ENCODE results near the gene MAS1. TPM values are rescaled to one million over a fixed set of nuclear protein-coding genes. Genes with fewer than 3 reads are reported as not detected.

The MAS1 gene
- total RNA-seq, 1 experiment from 2014 or later, result not detected

- no peak for DNase-seq (ENCODE audit: low read depth, low spot score)
- in situ Hi-C loops (cut with HindIII; ENCODE audit: low pct_unique_long_range_greater_than_20kb, low sequenced_read_pairs), result no loop called here
Observed at GRCh38 chr6:159876242-159876641, 14.5 kb upstream of the MAS1 start.

GRCh38 chr6:159877256-159877808 lies 13.5 kb upstream of the MAS1 start:
- in situ Hi-C loops (cut with HindIII; ENCODE audit: low pct_unique_long_range_greater_than_20kb, low sequenced_read_pairs), result no loop called here
- no peak for DNase-seq (ENCODE audit: low read depth, low spot score)

DNA sequence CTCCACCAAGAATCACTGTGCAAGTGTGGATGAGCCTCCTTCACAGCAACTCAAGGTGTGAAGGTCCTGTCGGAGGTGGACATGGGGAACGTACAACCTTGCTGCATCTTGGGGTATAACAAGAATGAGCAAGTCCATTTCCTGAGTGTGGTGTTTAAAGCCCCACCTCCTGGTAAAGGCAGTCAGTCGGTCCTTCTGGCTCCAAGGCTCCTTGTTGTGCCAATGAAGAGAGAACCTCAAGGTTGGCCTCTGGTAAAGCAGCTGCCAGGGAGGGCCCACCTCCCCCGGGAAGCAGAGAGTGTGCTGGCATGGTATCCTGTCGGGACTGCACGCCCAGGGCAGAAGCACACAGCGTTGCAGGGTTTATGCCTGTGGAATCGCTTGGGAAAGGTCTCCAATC lies 12.4 kb upstream of the MAS1 start:
- no peak for DNase-seq (ENCODE audit: low read depth, low spot score)
- in situ Hi-C loops (cut with HindIII; ENCODE audit: low pct_unique_long_range_greater_than_20kb, low sequenced_read_pairs), result no loop called here

DNA sequence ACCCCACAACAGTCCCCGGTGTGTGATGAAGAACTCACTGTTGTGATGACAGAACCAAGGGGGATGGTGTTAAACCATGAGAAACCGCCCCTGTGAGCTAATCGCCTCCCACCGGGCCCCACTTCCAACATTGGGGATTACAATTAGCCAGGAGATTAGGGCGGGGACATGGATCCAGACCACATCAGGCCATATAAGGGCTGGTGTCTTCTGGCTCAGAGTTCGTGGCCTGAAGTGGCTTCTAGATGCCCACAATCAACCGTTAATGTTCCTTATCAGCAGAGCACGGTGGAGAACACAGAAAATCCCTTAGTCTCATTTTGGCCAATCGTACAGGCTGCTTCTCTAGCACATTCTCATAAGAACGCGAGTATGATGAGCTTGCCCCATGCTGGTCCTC lies 10.9 kb upstream of the MAS1 start:
- DNase-seq (ENCODE audit: low read depth, low spot score), result no peak
- in situ Hi-C loops (cut with HindIII; ENCODE audit: low pct_unique_long_range_greater_than_20kb, low sequenced_read_pairs), result no loop called here

DNA sequence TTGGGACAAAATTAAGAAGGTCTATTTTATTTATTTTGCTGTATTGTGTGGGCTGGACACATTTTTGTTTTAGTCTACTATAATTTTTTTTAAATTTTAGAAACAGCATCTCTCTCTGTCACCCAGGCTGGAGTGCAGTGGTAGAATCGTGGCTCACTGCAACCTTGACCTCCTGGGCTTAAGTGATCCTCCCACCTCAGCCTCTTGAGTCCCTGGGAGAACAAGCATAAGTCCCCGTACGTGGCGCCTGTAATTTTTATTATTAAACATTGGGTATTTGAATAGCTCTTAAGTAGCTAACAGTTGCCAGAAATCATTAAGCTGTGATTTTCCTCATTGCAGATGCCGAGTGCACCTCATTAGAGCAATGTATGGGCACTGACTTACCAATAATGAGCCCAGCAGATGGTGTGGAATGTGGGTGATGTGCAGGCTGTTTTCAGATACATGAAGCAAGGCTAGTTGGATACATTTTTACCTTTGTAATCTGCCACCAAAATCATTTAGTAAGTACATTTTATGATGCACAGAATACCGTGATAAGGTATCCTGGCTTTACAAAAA lies 10.3 kb upstream of the MAS1 start:
- DNase-seq (ENCODE audit: low read depth, low spot score), result no peak
- in situ Hi-C loops (cut with HindIII; ENCODE audit: low pct_unique_long_range_greater_than_20kb, low sequenced_read_pairs), result no loop called here

DNA sequence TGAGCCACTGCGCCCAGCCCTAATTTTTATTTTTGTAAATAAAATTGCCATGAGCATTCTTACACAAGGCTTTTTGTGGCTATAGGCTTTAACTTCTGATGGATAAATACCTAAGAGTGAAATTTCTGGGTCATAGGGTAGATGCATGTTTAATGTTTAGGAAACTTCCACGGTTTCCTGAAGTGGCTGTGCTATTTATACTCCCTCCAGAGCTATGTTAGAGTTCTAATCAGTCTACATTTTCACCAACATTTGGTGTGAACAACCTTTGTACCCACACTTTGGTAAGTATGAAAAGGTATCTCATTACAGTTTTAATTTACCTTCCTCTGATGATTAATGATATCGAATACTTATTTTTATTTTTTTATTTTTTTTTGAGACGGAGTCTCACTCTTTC lies 6.1 kb upstream of the MAS1 start:
- in situ Hi-C loops (cut with HindIII; ENCODE audit: low pct_unique_long_range_greater_than_20kb, low sequenced_read_pairs), result no loop called here
- no peak for DNase-seq (ENCODE audit: low read depth, low spot score)

DNA sequence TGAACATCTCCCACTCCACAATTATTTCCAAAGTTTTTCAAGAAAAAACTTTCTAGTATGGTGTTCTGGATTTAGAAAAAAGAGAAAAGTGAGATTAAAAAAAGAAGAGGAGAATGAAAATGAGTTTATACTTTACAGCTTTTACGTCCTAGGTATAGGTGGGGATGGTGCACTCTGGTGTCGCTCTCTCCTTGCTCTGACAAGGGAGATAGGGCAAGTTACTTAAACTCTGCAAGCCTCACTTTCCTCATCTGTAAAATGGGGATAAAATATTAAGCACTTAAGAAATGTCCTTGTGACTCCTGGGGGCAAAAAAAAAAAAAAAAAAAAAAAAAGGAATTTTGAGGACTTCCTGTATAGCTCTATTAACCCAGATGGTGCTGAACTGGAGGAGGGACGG lies 4.5 kb upstream of the MAS1 start:
- no peak for DNase-seq (ENCODE audit: low read depth, low spot score)
- in situ Hi-C loops (cut with HindIII; ENCODE audit: low pct_unique_long_range_greater_than_20kb, low sequenced_read_pairs), result no loop called here

- no peak for DNase-seq (ENCODE audit: low read depth, low spot score)
- in situ Hi-C loops (cut with HindIII; ENCODE audit: low pct_unique_long_range_greater_than_20kb, low sequenced_read_pairs), result no loop called here
Observed at GRCh38 chr6:159887146-159887545, 3.6 kb upstream of the MAS1 start.

DNA sequence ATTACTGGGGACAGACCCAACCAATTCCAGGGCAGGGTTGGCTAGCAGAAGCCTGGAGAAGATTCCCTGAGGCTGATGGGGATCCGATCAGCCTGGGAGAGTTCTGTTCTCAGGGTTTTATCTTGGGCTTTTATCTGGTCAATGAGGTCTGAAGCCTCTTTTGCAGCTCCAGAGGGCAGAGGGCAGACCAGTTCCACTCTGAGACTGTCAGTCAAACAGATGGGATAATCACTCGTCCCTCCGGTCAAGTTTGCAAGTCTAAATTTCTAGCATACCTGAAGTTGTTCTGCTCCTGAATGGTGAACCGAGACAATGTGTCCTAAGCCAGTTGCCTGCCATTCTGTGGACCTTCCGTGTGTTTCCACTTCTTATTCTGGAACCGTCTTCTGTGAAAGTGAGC lies 3.0 kb upstream of the MAS1 start:
- in situ Hi-C loops (cut with HindIII; ENCODE audit: low pct_unique_long_range_greater_than_20kb, low sequenced_read_pairs), result no loop called here
- no peak for DNase-seq (ENCODE audit: low read depth, low spot score)

GRCh38 chr6:159890201-159890600 lies 587 bp upstream of the MAS1 start:
- in situ Hi-C loops (cut with HindIII; ENCODE audit: low pct_unique_long_range_greater_than_20kb, low sequenced_read_pairs), result no loop called here

DNA sequence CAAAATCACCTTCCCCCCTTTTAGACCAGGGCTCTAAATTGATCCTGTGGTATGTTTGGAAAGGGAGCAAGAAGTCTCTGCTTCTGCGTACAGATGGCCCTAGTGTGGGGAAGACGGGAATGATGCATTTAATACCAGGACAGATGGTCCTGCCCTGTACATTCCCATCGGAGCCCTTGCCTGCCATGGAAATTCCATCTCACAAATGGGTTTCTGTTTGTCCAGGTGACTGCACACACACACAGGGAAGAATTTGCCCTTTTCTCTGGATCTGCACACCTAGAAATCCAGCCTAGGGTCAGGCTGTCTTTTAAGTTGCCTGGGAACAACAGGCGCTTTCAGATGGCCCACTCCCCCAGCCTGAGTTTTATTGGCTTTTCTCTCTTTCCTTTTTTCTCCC lies 1.3 kb downstream of the MAS1 start:
- in situ Hi-C loops (cut with HindIII; ENCODE audit: low pct_unique_long_range_greater_than_20kb, low sequenced_read_pairs), result no loop called here
- no peak for DNase-seq (ENCODE audit: low read depth, low spot score)

More at GRCh38 chr6:159890201-159890600, 587 bp upstream of the MAS1 start:
- DNase-seq (ENCODE audit: low read depth, low spot score), result no peak

DNA sequence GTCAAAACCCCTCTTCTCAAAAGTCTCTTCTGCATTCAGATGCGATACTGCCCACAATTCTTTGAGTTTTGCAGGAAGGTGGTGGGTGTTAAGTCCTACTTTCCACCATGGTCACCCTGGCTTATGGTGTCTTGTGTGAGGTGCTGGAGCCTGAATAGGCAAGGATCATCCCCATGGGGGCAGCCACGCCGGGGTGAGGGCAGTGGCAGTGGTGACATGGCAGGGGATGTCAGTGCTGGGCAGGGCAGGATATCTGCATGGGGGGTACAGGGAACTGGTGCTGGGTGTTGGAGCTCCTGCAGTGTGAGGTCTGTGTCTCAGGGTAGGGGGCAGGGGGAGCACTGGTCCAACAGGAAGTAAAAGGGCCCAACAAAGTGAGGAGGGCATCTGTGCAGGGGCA lies 2.3 kb downstream of the MAS1 start:
- in situ Hi-C loops (cut with HindIII; ENCODE audit: low pct_unique_long_range_greater_than_20kb, low sequenced_read_pairs), result no loop called here
- DNase-seq (ENCODE audit: low read depth, low spot score), result no peak

- DNase-seq (ENCODE audit: low read depth, low spot score), result no peak
- in situ Hi-C loops (cut with HindIII; ENCODE audit: low pct_unique_long_range_greater_than_20kb, low sequenced_read_pairs), result no loop called here
Observed at GRCh38 chr6:159894991-159895390, 4.2 kb downstream of the MAS1 start.

DNA sequence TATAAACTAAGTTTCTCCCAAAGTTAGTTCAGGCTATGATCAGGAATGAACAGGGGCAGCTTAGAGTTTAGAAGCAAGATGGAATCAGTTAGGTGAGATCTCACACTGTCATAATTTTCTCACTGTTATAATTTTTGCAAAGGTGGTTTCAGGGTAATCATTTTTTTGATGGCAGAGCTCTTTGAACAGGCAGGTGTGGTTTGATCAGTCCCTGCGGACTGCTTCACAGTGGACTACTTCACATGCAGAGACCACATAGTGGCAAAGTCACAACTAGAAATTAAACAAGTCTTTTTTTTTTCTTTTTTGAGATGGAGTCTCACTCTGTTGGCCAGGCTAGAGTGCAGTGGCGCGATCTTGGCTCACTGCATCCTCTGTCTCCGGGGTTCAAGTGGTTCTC lies 6.8 kb downstream of the MAS1 start:
- no peak for DNase-seq (ENCODE audit: low read depth, low spot score)
- in situ Hi-C loops (cut with HindIII; ENCODE audit: low pct_unique_long_range_greater_than_20kb, low sequenced_read_pairs), result no loop called here

- in situ Hi-C loops (cut with HindIII; ENCODE audit: low pct_unique_long_range_greater_than_20kb, low sequenced_read_pairs), result no loop called here
- no peak for DNase-seq (ENCODE audit: low read depth, low spot score)
Observed at GRCh38 chr6:159898519-159898918, 7.7 kb downstream of the MAS1 start.

DNA sequence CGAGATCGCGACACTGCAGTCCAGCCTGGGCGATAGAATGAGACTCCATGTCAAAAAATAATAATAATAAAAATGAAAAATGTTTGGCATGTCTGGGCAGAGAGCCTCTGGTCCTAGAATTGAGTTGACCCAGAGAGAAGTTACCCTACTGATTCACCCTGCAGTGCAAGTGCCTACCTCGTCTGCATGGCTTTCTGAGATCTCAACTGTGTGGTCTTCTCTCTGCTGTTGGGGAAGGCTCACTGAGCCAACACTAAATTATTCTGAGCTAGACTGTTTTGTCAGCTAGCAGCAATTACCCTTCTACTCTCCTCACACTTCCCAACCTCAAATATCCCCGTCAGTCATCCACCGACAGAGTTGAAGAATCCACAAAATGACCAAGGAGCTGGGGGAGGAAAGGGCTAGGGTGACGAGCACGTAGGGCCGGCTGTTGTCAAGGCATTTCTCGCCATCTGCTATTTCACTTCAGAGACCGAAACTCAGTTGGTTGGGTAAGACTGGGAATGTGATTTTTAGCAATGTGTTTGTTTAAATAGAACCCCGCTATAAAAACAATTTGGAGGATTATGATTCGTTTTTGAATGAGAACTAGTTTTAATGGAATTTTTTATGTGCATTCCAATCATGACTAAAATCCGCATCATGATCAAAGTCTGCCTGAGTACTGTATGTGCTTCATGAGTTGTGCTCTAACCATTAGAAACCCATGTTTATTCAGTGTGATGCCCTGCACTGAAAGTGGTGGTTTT lies 9.4 kb downstream of the MAS1 start:
- in situ Hi-C loops (cut with HindIII; ENCODE audit: low pct_unique_long_range_greater_than_20kb, low sequenced_read_pairs), result no loop called here
- no peak for DNase-seq (ENCODE audit: low read depth, low spot score)

DNA sequence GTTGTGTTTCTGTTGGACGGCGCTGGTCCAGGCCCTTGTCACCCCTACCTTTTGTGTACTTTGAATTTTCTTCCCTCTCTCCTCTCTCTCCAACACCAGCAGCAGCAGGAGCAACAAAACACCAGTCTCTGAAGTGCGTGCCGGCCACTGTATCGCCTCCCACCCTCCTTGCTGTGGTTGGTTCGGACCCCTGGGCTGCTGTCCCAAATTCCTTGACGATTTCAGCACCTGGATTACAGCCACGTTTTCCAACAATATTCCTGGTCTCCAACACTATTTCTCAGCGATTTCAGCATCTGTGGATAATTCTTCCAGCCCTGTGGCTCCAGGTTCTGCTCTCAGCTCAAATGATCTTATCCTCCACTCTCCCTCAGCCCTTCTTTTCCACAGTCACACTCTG lies 11.8 kb downstream of the MAS1 start:
- in situ Hi-C loops (cut with HindIII; ENCODE audit: low pct_unique_long_range_greater_than_20kb, low sequenced_read_pairs), result no loop called here
- DNase-seq (ENCODE audit: low read depth, low spot score), result no peak

DNA sequence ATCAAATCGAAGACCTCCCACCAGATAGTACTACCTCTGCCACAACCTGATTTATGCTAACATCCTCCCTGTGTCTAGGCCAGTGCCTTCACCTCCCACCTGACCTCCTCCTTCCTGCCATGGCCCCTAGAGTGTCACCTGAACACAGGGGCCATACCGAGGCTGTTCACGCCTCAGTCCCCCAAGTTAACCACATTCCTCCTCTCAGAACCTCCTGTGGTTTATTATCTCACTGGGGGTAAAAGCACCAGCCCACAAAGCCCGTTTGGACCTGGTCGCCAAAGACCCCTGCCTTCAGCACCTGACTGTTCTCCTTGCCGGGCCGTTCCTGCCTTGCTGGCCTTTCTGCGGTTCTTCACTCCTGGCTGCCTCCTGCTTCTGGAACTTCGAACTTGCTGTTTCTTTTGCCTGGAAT lies 13.7 kb downstream of the MAS1 start:
- in situ Hi-C loops (cut with HindIII; ENCODE audit: low pct_unique_long_range_greater_than_20kb, low sequenced_read_pairs), result no loop called here
- DNase-seq (ENCODE audit: low read depth, low spot score), result no peak

- in situ Hi-C loops (cut with HindIII; ENCODE audit: low pct_unique_long_range_greater_than_20kb, low sequenced_read_pairs), result no loop called here
- no peak for DNase-seq (ENCODE audit: low read depth, low spot score)
Observed at GRCh38 chr6:159906400-159906799, 15.6 kb downstream of the MAS1 start.

All from SK-MEL-5 (cell line).